D721Med (cell line): ENCODE measurements around the gene ITGAX.

Source experiments
- DNase-seq: peaks from one replicate; pipeline ENCODE4 v3.0.0; 2011; ENCODE audit warnings: low spot score; ENCODE audit not compliant: insufficient read length
- FAIRE-seq: peaks from 2 replicates; lab custom pipeline; 2011; peaks lifted over from hg19 to GRCh38; lab: Jason Lieb, UNC
- CTCF ChIP-seq: IDR thresholded peaks from 2 replicates; pipeline ENCODE4 v1.5.1; 2012; ENCODE audit warnings: mild to moderate bottlenecking, control low read depth; ENCODE audit not compliant: insufficient read depth; ENCODE audit errors: missing control alignments

ITGAX gene

GRCh38 chr16:31327646-31328225, 27.2 kb upstream of the ITGAX start:
- DNase-seq (no peak), FAIRE-seq (no peak)
- no peak for TF ChIP-seq CTCF

GRCh38 chr16:31328322-31329052, 26.5 kb upstream of the ITGAX start:
- FAIRE-seq (no peak), DNase-seq (no peak)
- TF ChIP-seq CTCF, result no peak

- no peak for DNase-seq
- TF ChIP-seq CTCF, result no peak
- no peak for FAIRE-seq
Observed at GRCh38 chr16:31329671-31330552, 25.1 kb upstream of the ITGAX start.

- FAIRE-seq (no peak), DNase-seq (no peak)
- TF ChIP-seq CTCF, result no peak
Observed at GRCh38 chr16:31330553-31330890, 24.5 kb upstream of the ITGAX start.

GRCh38 chr16:31331141-31331764, 23.7 kb upstream of the ITGAX start:
- TF ChIP-seq CTCF, result no peak
- DNase-seq, result no peak
- FAIRE-seq, result no peak

GRCh38 chr16:31331807-31332301, 23.1 kb upstream of the ITGAX start:
- no peak for TF ChIP-seq CTCF
- FAIRE-seq (no peak), DNase-seq (no peak)
